Endodermal cell (in vitro differentiated cells): Measurements from ENCODE around the gene NTS. TPM values are rescaled to one million over a fixed set of nuclear protein-coding genes. Genes with fewer than 3 reads are reported as not detected.

Experiments
- DNase-seq: peaks from one replicate; pipeline ENCODE4 v3.0.0-alpha.2; 2017
- H3K27ac ChIP-seq: 2 replicates; pipeline ENCODE4 v1.5.1; 2013; ENCODE audit warnings: mild to moderate bottlenecking, low read depth, low read length, moderate library complexity
- H3K27me3 ChIP-seq: 2 replicates; pipeline ENCODE4 v1.6.1; 2013; ENCODE audit warnings: mild to moderate bottlenecking, low read length, moderate library complexity; ENCODE audit not compliant: insufficient read depth, control insufficient read depth, poor library complexity, severe bottlenecking
- H3K36me3 ChIP-seq: 2 replicates; pipeline ENCODE4 v1.7.0; 2013; ENCODE audit warnings: mild to moderate bottlenecking, low read length, moderate library complexity; ENCODE audit not compliant: control insufficient read depth, insufficient read depth
- H3K4me1 ChIP-seq: one replicate; pipeline ENCODE4 v1.7.0; 2013; ENCODE audit warnings: low read length; ENCODE audit not compliant: control insufficient read depth, insufficient read depth
- H3K4me3 ChIP-seq: 2 replicates; pipeline ENCODE4 v1.5.1; 2013; ENCODE audit warnings: mild to moderate bottlenecking, low read length, moderate library complexity
- H3K9ac ChIP-seq: 2 replicates; pipeline ENCODE4 v1.6.1; 2013; ENCODE audit warnings: mild to moderate bottlenecking, low read length, moderate library complexity; ENCODE audit not compliant: poor library complexity, severe bottlenecking; ENCODE audit errors: extremely low read depth
- H3K9me3 ChIP-seq: 2 replicates; pipeline ENCODE4 v1.6.1; 2013; ENCODE audit warnings: mild to moderate bottlenecking, low read length, moderate library complexity; ENCODE audit not compliant: control insufficient read depth
- H3K27ac Mint-ChIP-seq: 2 replicates; pipeline ENCODE4 v1.8.0; 2020; ENCODE audit warnings: mixed read lengths
- H3K27me3 Mint-ChIP-seq: 2 replicates; pipeline ENCODE4 v1.8.0; 2021; ENCODE audit warnings: mild to moderate bottlenecking, mixed read lengths; ENCODE audit not compliant: insufficient read depth
- H3K36me3 Mint-ChIP-seq: 2 replicates; pipeline ENCODE4 v1.8.0; 2020; ENCODE audit warnings: low read depth, mixed read lengths
- H3K4me1 Mint-ChIP-seq: 2 replicates; pipeline ENCODE4 v1.8.0; 2020; ENCODE audit warnings: mixed read lengths
- H3K4me3 Mint-ChIP-seq: 2 replicates; pipeline ENCODE4 v1.8.0; 2020; ENCODE audit warnings: mild to moderate bottlenecking, moderate library complexity, mixed read lengths
- H3K9me3 Mint-ChIP-seq: 2 replicates; pipeline ENCODE4 v1.8.0; 2020; ENCODE audit warnings: mild to moderate bottlenecking, mixed read lengths
- CTCF ChIP-seq: fragments of 200-600 bp; sonication (generic); conservative IDR thresholded peaks from 2 replicates; pipeline ENCODE4 v1.5.0; 2021; ENCODE audit warnings: antibody characterized with exemption, mild to moderate bottlenecking
- WGBS, 2 experiments: methylation state at CpG; one replicate each; pipeline versions ENCODE4 v1.1.5 to v1.1.7; 2013; ENCODE audit warnings: missing lambda C conversion rate in 2 of 2, mixed read lengths in 1 of 2; ENCODE audit not compliant: insufficient coverage in 1 of 2, insufficient read length in 1 of 2; 5-methylcytosine and 5-hydroxymethylcytosine counted together
- total RNA-seq, 2 donors: library from RNA; stranded (reverse); fragmentation: NEBNext Ultra II Directional in 1 of 2; extraction: Animal tissue kit (Norgen Biotek cat#: 25700) in 1 of 2; gene quantifications; 2 replicates in 1 of 2; 3 replicates in 1 of 2; pipeline ENCODE4 v1.2.1, GENCODE V29; 2021

The NTS gene
- total RNA-seq, 2 donors from 2014 or later: 2.6 to 3.4 TPM

- peaks cover 6% of the 10 kb centered on the region for H3K9me3 ChIP-seq
- H3K27me3 ChIP-seq: no peaks in the 10 kb centered on the region
- H3K4me3 Mint-ChIP-seq: no peak overlapping the region
- H3K27me3 Mint-ChIP-seq: no peaks in the 10 kb centered on the region
- H3K9ac ChIP-seq: no peak overlapping the region
- H3K27ac Mint-ChIP-seq: no peak overlapping the region
- 8% methylated on average over 1 of the region's 3 CpGs; no CpG with 5 or more reads in 1 of the 2 experiments for WGBS, 2 experiments
- H3K4me3 ChIP-seq: no peak overlapping the region
- DNase-seq: no peak
- peak; percentile 87 for TF ChIP-seq CTCF
- no peaks in the 10 kb centered on the region for H3K36me3 Mint-ChIP-seq
- no peaks in the 10 kb centered on the region for H3K9me3 Mint-ChIP-seq
- H3K27ac ChIP-seq: no peak overlapping the region
- H3K4me1 Mint-ChIP-seq: peaks cover 11% of the 10 kb centered on the region
- H3K36me3 ChIP-seq: no peaks in the 10 kb centered on the region
- H3K4me1 ChIP-seq: peaks cover 7% of the 10 kb centered on the region
These were observed 1.5 kb upstream of the NTS start for GRCh38 chr12:85872497-85873091.

- Mint-ChIP-seq H3K27me3 (no peaks in the 10 kb centered on the region), H3K4me1 (peaks cover 11% of the 10 kb centered on the region), H3K27ac (no peak overlapping the region), H3K36me3 (no peaks in the 10 kb centered on the region), H3K9me3 (no peaks in the 10 kb centered on the region), H3K4me3 (no peak overlapping the region)
- Histone ChIP-seq H3K4me1 (peaks cover 7% of the 10 kb centered on the region), H3K9me3 (no peaks in the 10 kb centered on the region), H3K27ac (no peak overlapping the region), H3K4me3 (no peak overlapping the region), H3K36me3 (no peaks in the 10 kb centered on the region), H3K27me3 (no peaks in the 10 kb centered on the region), H3K9ac (no peak overlapping the region)
- WGBS, 2 experiments: 20 to 87% methylated on average over 1 to 3 of the region's 3 CpGs
- no peak for DNase-seq
- TF ChIP-seq CTCF: no peak
These were observed 3.4 kb downstream of the NTS start for GRCh38 chr12:85877459-85877858.

- H3K9me3 Mint-ChIP-seq: no peaks in the 10 kb centered on the region
- DNase-seq: no peak
- H3K4me1 Mint-ChIP-seq: no peaks in the 10 kb centered on the region
- Histone ChIP-seq H3K9me3 (no peaks in the 10 kb centered on the region), H3K27ac (no peak overlapping the region), H3K36me3 (no peaks in the 10 kb centered on the region), H3K27me3 (no peaks in the 10 kb centered on the region), H3K4me3 (no peak overlapping the region), H3K4me1 (no peaks in the 10 kb centered on the region), H3K9ac (no peak overlapping the region)
- H3K4me3 Mint-ChIP-seq: no peak overlapping the region
- TF ChIP-seq CTCF: no peak
- no peaks in the 10 kb centered on the region for H3K36me3 Mint-ChIP-seq
- no peak overlapping the region for H3K27ac Mint-ChIP-seq
- H3K27me3 Mint-ChIP-seq: no peaks in the 10 kb centered on the region
These were observed 9.7 kb downstream of the NTS start for GRCh38 chr12:85883763-85884162.
